PC-3 (cell line): ENCODE data around the gene HOXC10.

Source experiments
- CTCF ChIP-seq: fragments of 300-600 bp; sonication (generic); conservative IDR thresholded peaks from 2 replicates; pipeline ENCODE4 v1.5.1; 2017; ENCODE audit warnings: antibody characterized with exemption, low read depth, mild to moderate bottlenecking, low read length
- EZH2 ChIP-seq: fragments of 300-600 bp; sonication (generic); IDR thresholded peaks from one replicate; pipeline ENCODE4 v1.6.1; 2017; ENCODE audit warnings: antibody characterized with exemption, mild to moderate bottlenecking, low read length; ENCODE audit not compliant: unreplicated experiment
- EZH2phosphoT487 ChIP-seq: fragments of 300-600 bp; sonication (generic); IDR thresholded peaks from 2 replicates; pipeline ENCODE4 v1.6.1; 2018; ENCODE audit warnings: mild to moderate bottlenecking, antibody characterized with exemption, low read length, borderline replicate concordance

- TF ChIP-seq CTCF = no peak
- no peak for TF ChIP-seq EZH2
- TF ChIP-seq EZH2phosphoT487 = no peak
These were observed 7.9 kb upstream of the HOXC10 start for GRCh38 chr12:53976823-53977595.
